Measurements from ENCODE around the gene AHCYL1. TPM values are rescaled to one million over a fixed set of nuclear protein-coding genes. Genes with fewer than 3 reads are reported as not detected.
A peak's percentile ranks its signal among the peaks of the same experiment; 100 is the strongest.

AHCYL1 gene
- total RNA-seq, 3 donors from 2014 or later = 87.5 to 116 (median 87.8) TPM

GRCh38 chr1:109991400-109991925 is 6.9 kb downstream of the AHCYL1 start:
- intact Hi-C loops (cut with DNase I, micrococcal nuclease) = no loop called here
- Histone ChIP-seq H3K4me1 (ENCODE audit: low read depth) (peaks cover 53% of the 10 kb centered on the region), H3K4me3 (no peak overlapping the region), H3K9me3 (no peaks in the 10 kb centered on the region), H3K36me3 (ENCODE audit: low read depth) (no peaks in the 10 kb centered on the region)
- no peak for TF ChIP-seq CTCF (IDR thresholded peaks at IDR 0.05)
- no peak for ATAC-seq
- DNase-seq = no peak

- peaks cover 44% of the 10 kb centered on the region for H3K4me1 ChIP-seq (ENCODE audit: low read depth)
- intact Hi-C loops (cut with DNase I, micrococcal nuclease) = no loop called here
- peak in 1 of 3 donors; percentile 63 for DNase-seq
- H3K36me3 ChIP-seq (ENCODE audit: low read depth) = no peaks in the 10 kb centered on the region
- peak; percentile 66 for ATAC-seq
- TF ChIP-seq CTCF (IDR thresholded peaks at IDR 0.05) = no peak
- no peaks in the 10 kb centered on the region for H3K9me3 ChIP-seq
- H3K4me3 ChIP-seq = no peak overlapping the region
These were observed 9.3 kb downstream of the AHCYL1 start for GRCh38 chr1:109993885-109994284.

GRCh38 chr1:109994654-109995053 is 10.1 kb downstream of the AHCYL1 start:
- intact Hi-C loops (cut with DNase I, micrococcal nuclease) = no loop called here
- H3K9me3 ChIP-seq = no peaks in the 10 kb centered on the region
- no peak overlapping the region for H3K4me3 ChIP-seq
- H3K36me3 ChIP-seq (ENCODE audit: low read depth) = no peaks in the 10 kb centered on the region
- TF ChIP-seq CTCF (IDR thresholded peaks at IDR 0.05) = no peak
- ATAC-seq (peak; percentile 47), DNase-seq (no peak)
- H3K4me1 ChIP-seq (ENCODE audit: low read depth) = peaks cover 37% of the 10 kb centered on the region

- intact Hi-C loops (cut with DNase I, micrococcal nuclease) = no loop called here
- no peak overlapping the region for H3K4me3 ChIP-seq
- no peaks in the 10 kb centered on the region for H3K9me3 ChIP-seq
- ATAC-seq (peak; percentile 43), DNase-seq (no peak)
- no peak for TF ChIP-seq CTCF (IDR thresholded peaks at IDR 0.05)
- peaks cover 33% of the 10 kb centered on the region for H3K4me1 ChIP-seq (ENCODE audit: low read depth)
- no peaks in the 10 kb centered on the region for H3K36me3 ChIP-seq (ENCODE audit: low read depth)
These were observed 11.0 kb downstream of the AHCYL1 start for GRCh38 chr1:109995536-109995935.

- no peaks in the 10 kb centered on the region for H3K9me3 ChIP-seq
- no peak for TF ChIP-seq CTCF (IDR thresholded peaks at IDR 0.05)
- ATAC-seq = no peak
- H3K4me3 ChIP-seq = no peak overlapping the region
- intact Hi-C loops (cut with DNase I, micrococcal nuclease) = no loop called here
- peaks cover 33% of the 10 kb centered on the region for H3K4me1 ChIP-seq (ENCODE audit: low read depth)
- H3K36me3 ChIP-seq (ENCODE audit: low read depth) = no peaks in the 10 kb centered on the region
- no peak for DNase-seq
These were observed 11.9 kb downstream of the AHCYL1 start for GRCh38 chr1:109996476-109996875.

Data from mucosa of descending colon (tissue), 3 donors.